ENCODE data around the gene TNRC18. TPM values are rescaled to one million over a fixed set of nuclear protein-coding genes. Genes with fewer than 3 reads are reported as not detected.

The TNRC18 gene
- total RNA-seq, 1 experiment from 2014 or later, result 91.7 TPM

DNA sequence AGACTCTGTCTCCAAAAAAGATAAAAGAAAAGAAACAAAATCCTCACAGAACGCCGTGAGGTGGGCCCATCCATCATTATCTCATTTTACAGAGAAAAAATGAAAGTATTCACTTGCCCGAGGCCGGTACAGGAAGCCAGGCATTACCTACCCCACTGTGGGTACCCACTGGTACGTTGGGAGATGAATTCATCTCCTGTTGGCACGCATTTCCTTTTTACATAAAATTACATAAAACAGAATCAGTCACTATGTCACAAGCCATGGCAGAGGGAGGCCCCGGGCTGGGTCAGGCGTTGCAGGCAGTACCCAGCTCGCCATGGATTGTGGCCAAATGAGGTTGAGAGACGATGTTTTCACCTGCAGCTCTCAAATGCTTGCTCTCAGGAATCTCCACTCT lies 38.6 kb upstream of the TNRC18 start:
- TF ChIP-seq, protein P1, sequence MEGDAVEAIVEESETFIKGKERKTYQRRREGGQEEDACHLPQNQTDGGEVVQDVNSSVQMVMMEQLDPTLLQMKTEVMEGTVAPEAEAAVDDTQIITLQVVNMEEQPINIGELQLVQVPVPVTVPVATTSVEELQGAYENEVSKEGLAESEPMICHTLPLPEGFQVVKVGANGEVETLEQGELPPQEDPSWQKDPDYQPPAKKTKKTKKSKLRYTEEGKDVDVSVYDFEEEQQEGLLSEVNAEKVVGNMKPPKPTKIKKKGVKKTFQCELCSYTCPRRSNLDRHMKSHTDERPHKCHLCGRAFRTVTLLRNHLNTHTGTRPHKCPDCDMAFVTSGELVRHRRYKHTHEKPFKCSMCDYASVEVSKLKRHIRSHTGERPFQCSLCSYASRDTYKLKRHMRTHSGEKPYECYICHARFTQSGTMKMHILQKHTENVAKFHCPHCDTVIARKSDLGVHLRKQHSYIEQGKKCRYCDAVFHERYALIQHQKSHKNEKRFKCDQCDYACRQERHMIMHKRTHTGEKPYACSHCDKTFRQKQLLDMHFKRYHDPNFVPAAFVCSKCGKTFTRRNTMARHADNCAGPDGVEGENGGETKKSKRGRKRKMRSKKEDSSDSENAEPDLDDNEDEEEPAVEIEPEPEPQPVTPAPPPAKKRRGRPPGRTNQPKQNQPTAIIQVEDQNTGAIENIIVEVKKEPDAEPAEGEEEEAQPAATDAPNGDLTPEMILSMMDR (conservative IDR thresholded peaks at IDR 0.05; ENCODE audit: low read depth, low read length), result no peak
- TF ChIP-seq EZH2 (IDR thresholded peaks at IDR 0.05; ENCODE audit: borderline replicate concordance, low read depth, low read length, poor library complexity, severe bottlenecking), result no peak
- CTCF ChIA-PET, result no interaction called here

DNA sequence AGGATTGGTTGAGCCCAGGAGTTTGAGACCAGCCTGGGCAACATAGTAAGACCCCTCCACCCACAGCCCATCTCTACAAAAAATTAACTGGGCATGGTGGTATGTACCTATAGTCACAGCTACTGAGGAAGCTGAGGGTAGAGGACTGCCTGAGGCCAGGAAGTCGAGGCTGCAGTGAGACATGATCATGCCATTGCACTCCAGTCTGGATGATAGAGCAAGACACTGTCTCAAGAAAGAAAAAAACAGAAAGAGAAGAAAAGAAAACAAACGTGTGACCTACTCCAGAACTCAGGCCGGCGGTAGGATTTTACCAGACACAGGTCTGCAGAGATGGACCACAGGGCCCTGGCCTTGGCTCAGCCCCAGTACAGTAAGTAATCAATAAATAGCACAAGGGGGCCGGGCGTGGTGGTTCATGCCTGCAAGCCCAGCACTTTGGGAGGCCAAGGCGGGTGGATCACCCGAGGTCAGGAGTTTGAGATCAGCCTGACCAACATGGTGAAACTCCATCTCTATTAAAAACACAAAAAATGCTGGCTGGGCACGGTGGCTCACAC lies 35.4 kb upstream of the TNRC18 start:
- Histone ChIP-seq H3K36me3 (ENCODE audit: insufficient read depth, low read length, poor library complexity, severe bottlenecking) (no peaks in the 10 kb centered on the region), H3K27ac (ENCODE audit: low read depth, low read length, poor library complexity, severe bottlenecking) (no peak overlapping the region), H3K27me3 (replicated peaks; ENCODE audit: insufficient read depth, low read depth, low read length, poor library complexity) (no peaks in the 10 kb centered on the region), H3K9me3 (ENCODE audit: low read depth, low read length, poor library complexity, severe bottlenecking) (no peaks in the 10 kb centered on the region), H3K4me3 (ENCODE audit: low read depth, low read length, poor library complexity, severe bottlenecking) (no peak overlapping the region), H3K4me1 (ENCODE audit: insufficient read depth, low read length, poor library complexity, severe bottlenecking) (no peaks in the 10 kb centered on the region)
- POLR2A ChIA-PET (ENCODE audit: low non-redundant PET), result no interaction called here
- intact Hi-C loops (cut with micrococcal nuclease; ENCODE audit: unreplicated experiment), result no loop called here
- TF ChIP-seq, protein P1 (conservative IDR thresholded peaks at IDR 0.05; ENCODE audit: low read depth, low read length), result no peak
- no peak for TF ChIP-seq EZH2 (IDR thresholded peaks at IDR 0.05; ENCODE audit: borderline replicate concordance, low read depth, low read length, poor library complexity, severe bottlenecking)
- no peak for DNase-seq (ENCODE audit: low spot score)
- CTCF ChIA-PET, result no interaction called here
- BruUV-seq (replicated peaks), result no TSS peak

More for the DNA sequence above, 38.6 kb upstream of the TNRC18 start:
- H3K4me1 ChIP-seq (ENCODE audit: insufficient read depth, low read length, poor library complexity, severe bottlenecking), result no peaks in the 10 kb centered on the region
- H3K27me3 ChIP-seq (replicated peaks; ENCODE audit: insufficient read depth, low read depth, low read length, poor library complexity), result no peaks in the 10 kb centered on the region
- no peak overlapping the region for H3K27ac ChIP-seq (ENCODE audit: low read depth, low read length, poor library complexity, severe bottlenecking)
- no peaks in the 10 kb centered on the region for H3K36me3 ChIP-seq (ENCODE audit: insufficient read depth, low read length, poor library complexity, severe bottlenecking)
- no peaks in the 10 kb centered on the region for H3K9me3 ChIP-seq (ENCODE audit: low read depth, low read length, poor library complexity, severe bottlenecking)
- POLR2A ChIA-PET (ENCODE audit: low non-redundant PET), result no interaction called here
- BruUV-seq (replicated peaks), result no TSS peak
- no peak for DNase-seq (ENCODE audit: low spot score)
- intact Hi-C loops (cut with micrococcal nuclease; ENCODE audit: unreplicated experiment), result loop anchor here (5.0 kb wide), 1 partner anchor 220 kb away; no protein-coding TSS in a partner anchor
- no peak overlapping the region for H3K4me3 ChIP-seq (ENCODE audit: low read depth, low read length, poor library complexity, severe bottlenecking)

DNA sequence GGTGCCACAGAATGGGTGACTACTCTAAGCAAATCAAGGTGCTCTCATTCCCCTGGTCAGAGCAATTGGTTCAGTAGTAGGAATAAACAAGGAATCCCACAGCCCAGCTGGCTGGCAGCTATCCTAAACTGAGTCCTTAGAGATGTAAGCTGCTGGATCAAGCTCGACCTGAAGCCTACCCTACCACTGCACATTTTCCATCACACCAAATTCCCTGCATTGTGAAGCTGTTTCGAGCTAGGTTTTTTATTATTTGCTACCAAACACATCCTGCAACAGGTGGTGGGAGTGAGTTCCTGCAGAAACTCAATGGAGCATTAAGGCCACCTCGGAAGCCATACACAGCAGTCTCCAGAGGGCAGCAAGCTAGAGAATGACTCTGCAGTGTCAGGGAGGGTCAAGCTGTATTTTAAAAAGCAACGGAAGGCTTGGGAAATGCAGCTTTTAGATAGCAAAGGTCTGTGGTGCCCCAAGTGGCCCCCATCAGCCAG lies 33.7 kb upstream of the TNRC18 start:
- ChIA-PET POLR2A (ENCODE audit: low non-redundant PET) (no interaction called here), CTCF (no interaction called here)
- no peaks in the 10 kb centered on the region for H3K36me3 ChIP-seq (ENCODE audit: insufficient read depth, low read length, poor library complexity, severe bottlenecking)
- BruUV-seq (replicated peaks), result no TSS peak
- DNase-seq (ENCODE audit: low spot score), result no peak
- no peak for TF ChIP-seq EZH2 (IDR thresholded peaks at IDR 0.05; ENCODE audit: borderline replicate concordance, low read depth, low read length, poor library complexity, severe bottlenecking)
- TF ChIP-seq, protein P1 (conservative IDR thresholded peaks at IDR 0.05; ENCODE audit: low read depth, low read length), result no peak
- H3K27ac ChIP-seq (ENCODE audit: low read depth, low read length, poor library complexity, severe bottlenecking), result no peak overlapping the region
- H3K4me1 ChIP-seq (ENCODE audit: insufficient read depth, low read length, poor library complexity, severe bottlenecking), result peaks cover 8% of the 10 kb centered on the region
- H3K27me3 ChIP-seq (replicated peaks; ENCODE audit: insufficient read depth, low read depth, low read length, poor library complexity), result no peaks in the 10 kb centered on the region
- no peaks in the 10 kb centered on the region for H3K9me3 ChIP-seq (ENCODE audit: low read depth, low read length, poor library complexity, severe bottlenecking)
- intact Hi-C loops (cut with micrococcal nuclease; ENCODE audit: unreplicated experiment), result no loop called here
- H3K4me3 ChIP-seq (ENCODE audit: low read depth, low read length, poor library complexity, severe bottlenecking), result no peak overlapping the region
